GM19397 (cell line): ENCODE data around the gene MARF1.
"Not testable (repeated sequence)": the region's sequence is repeated elsewhere in the genome, so short reads cannot be mapped to it uniquely, and the experiment has no call there.

ENCODE experiments used
- ATAC-seq: cut with Tn5 transposase; IDR thresholded peaks from one replicate; pipeline ENCODE4 v1.9.1; 2021; ENCODE audit warnings: mild to moderate bottlenecking, moderate library complexity; ENCODE audit not compliant: unreplicated experiment

The MARF1 gene

DNA sequence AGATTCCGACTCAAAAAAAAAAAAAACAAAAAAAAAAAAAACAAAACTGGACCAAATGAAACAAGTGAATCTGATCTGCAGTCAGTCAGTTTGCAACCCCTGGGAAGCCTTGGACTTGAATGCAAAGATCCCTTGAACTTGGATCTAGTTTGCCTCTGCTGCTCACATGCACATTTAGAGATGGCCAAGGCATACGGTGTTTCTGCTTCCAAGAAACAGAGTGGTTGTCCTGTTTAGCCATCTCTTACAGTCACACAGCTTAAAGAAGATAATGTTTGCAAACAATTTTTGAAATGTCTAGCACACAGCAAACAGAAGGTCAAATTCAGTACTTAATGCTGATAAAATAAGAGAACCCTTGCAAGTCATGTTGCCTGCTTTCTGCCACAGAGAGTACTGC lies 11.6 kb upstream of the MARF1 start:
- ATAC-seq: no peak

GRCh38 chr16:15653227-15653626 lies 10.3 kb upstream of the MARF1 start:
- ATAC-seq: no peak

DNA sequence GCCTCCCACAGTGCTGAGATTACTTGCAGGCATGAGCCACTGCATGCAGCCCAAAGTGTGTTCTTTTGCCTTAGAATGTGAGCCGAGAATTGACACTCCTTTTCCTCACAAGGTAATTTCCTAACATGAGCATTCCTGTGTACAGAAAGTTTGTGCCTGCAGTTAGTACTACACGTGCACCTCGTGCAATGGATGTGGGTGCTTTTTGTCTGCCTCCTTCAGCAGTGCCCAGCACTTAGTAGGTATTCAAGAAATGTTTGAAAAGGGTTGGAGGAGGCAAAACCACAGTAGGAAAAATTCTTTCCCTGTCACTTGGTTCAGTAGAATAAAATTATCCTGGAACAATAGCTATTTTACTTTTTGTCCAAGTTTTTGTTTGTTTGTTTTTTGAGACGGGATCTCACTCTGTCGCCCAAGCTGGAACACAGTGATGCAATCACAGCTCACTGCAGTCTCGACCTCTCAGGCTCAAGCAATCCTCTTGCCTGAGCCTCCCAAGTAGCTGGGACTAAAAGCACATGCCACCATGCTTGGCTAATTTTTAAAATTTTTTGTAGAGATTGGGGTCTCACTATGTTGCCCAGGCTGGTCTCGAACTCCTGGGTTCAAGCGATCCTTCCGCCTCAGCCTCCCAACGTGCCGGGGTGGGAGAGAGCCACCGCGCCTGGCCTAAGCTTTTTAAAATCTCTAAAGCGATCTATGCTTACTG lies 9.5 kb upstream of the MARF1 start:
- no peak for ATAC-seq

- peak; percentile 10 for ATAC-seq
Measured at GRCh38 chr16:15650698-15651171, 7.8 kb upstream of the MARF1 start.

DNA sequence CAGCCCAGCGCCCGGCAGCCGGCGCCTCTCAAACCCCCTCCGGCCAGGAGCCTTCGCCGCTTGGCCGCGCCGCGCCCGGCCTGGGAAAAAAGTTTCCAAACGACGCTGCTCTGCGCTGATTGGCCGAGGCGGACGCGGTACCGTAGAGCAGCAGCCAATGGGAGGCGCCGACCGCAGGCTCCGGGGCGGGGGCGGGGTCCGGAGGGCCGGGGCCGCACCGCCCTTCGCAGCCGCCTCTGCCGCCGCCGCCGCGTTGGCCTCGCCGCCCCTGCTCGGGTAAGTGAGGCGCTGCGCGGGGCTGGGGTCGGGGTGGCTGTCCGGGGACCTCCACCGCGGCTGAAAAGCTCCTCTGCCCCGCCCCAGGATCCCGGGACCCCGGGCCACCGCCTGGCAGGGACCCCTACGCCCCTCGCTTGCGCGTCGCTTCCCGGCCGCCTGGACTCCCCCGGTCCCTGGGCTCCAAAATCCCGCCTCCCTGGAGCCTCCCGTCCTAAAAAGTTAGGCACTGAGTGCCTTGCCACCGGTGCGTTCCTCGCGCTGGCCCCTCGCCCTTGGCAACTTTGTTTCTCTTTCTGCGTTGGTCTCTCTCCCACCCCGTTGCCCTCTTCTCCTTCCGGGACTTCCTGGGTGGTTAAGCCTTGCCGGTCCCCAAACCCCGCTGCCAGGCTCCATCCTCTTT lies 7.2 kb upstream of the MARF1 start, which contains the start of gene NDE1:
TSS of gene NDE1 (plus strand) at position 227 of the 679 bp plus-strand sequence. CDS start 14,534 bp downstream, outside the sequence.
- ATAC-seq: peak; percentile 78

DNA sequence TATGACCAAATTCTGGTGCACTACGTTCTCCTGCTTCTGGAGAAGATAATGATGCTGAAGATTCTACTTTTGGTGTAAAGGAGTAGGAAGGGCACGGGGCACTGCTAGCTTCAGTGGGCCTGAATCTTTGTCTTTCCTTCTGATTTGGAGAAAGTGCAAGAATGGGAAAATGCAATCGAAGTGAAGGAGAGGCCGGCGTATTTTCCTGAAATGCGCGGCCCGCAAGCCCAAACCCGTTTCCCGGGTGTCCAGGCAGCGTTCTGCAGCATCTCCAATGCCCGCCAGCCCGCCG lies 6.7 kb upstream of the MARF1 start:
- ATAC-seq: no peak

- ATAC-seq: not testable (repeated sequence)
Measured at GRCh38 chr16:15649311-15649710, 6.4 kb upstream of the MARF1 start.

DNA sequence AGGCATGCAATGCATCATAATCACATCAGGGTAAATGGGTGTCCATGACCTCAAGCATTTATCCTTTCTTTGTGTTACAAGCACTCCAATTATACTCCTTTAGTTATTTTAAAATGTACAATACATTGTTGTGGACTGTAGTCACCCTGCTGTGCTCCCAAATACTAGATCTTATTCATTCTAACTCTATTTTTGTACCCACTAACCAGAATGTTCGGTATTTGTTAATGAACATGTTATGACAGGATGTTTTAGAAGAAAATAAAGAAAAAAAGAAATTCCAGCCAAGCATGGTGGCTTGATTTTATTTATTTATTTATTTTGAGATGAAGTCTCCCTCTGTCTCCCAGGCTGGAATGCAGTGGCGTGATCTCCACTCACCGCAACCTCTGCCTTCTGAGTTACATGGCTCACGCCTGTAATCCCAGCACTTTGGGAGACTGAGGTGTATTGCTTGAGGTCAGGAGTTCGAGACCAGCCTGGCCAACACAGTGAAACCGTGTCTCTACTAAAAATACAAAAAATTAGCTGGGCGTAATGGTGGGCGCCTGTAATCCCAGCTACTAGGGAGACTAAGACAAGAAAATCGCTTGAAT lies 5.3 kb upstream of the MARF1 start:
- ATAC-seq: no peak

GRCh38 chr16:15647294-15648014 lies 4.5 kb upstream of the MARF1 start:
- no peak for ATAC-seq

- not testable (repeated sequence) for ATAC-seq
Measured at GRCh38 chr16:15646557-15647293, 3.8 kb upstream of the MARF1 start.

DNA sequence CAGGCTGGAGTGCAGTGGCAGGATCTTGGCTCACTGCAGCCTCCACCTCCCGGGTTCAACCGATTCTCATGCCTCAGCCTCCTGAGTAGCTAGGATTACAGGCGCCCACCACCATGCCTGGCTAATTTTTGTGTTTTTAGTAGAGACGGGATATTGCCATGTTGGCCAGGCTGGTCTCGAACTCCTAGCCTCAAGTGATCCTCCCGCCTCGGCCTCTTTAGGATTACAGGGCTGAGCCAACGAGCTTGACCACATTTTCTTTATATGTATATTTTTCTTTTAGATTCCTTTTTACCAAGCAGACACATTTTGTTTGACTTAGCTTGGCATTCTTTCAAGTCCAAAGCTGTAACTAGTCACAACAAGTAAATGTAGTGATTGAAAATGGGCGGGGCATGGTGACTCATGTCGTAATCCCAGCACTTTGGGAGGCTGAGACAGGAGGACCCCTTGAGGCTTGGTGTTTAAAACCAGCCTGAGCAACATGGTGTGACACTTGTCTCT lies 2.1 kb upstream of the MARF1 start:
- ATAC-seq: not testable (repeated sequence)

DNA sequence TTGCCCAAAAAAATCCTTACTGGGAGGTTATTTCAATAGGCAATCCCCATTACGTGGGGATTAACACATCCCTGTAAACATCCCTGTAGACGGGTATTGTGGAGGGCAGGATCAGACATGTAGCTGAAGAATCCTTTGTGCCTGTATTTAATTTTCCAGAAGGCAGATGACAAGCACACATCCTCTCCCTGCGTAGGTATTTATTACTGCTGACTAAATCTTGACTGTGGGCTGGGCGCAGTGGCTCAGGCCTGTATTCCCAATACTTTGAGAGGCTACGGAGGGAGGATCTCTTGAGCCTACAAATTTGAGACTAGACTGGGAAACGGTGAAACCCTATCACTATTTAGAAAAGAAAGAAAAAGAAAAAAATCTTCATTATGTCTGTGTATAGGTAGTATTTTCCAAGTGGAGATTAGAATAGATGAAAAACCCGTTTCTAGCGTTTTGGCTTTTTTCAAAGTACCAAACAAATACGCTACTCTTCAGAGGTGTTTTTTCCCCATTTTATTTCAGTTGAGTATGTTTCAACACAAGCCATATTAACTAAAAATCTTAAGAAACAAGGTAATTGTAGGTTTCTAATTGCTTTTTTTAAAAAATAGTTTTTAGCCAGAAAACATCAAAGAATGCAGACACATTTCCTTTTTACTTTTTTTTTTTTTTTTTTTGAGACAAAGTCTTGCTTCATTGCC lies 1.5 kb upstream of the MARF1 start:
- ATAC-seq: no peak

- ATAC-seq: no peak
Measured at GRCh38 chr16:15643946-15644250, 944 bp upstream of the MARF1 start.

DNA sequence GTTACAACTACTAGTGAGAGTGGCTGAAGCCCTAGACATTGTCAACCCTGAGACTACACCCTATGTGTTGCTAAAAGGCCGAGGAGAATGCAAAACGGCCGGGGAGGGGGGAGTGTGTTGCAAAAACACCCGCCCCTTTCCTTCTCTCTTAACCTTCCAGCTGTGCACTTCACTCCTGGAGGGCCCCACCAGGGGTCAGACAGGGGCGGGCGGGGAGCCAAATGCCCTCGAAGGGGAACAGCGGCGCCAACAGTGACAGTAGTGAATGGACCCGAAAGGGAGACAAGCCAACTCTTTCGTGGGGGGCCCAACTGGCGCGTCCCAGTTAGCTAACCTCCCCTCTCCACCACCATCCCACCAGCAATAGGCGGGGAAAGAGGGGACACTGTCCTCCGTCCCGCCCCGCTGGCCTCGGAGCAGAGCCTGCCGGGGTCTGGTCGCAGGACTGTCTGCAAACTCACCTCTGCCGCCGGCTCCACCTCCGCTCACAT lies 352 bp downstream of the MARF1 start:
- peak; percentile 53 for ATAC-seq

DNA sequence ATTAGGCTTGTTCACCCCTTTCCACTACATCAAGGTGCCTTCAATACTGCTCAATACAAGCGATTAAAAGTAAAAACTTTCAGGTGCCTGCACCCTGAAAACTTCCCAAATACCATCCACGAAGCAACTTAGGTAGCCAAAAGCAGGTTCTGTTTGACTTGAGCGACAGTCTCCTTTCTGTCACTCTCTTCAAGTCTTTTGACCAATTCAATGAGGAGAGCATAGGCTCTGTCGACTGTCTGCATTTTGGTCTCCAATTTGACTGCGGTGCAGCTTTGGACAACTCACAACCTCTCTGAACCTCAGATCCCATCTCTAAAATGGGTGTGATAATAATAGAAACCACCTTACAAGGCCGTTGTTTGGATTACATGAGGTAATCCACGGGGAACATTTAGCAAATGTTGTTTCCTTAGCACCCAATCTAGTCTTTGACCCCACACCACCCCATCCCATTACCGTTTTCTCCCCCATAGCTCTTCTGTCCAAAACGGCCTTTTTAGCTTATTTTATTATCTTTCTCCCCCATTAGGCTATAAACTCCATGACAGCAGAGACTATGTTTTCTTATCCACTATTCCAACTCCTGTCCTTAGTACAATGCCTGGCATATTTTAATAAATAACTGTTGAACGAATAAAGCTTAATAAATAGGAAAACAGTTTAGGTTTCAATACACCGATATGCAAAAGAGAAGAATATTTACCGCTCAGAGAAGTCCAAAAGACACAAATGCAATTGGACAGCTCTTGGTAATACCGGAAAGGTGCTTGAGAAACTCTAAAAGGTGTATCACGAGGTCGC lies 999 bp downstream of the MARF1 start:
- ATAC-seq: no peak

- ATAC-seq: no peak
Measured at GRCh38 chr16:15640966-15641365, 2.0 kb downstream of the MARF1 start.

DNA sequence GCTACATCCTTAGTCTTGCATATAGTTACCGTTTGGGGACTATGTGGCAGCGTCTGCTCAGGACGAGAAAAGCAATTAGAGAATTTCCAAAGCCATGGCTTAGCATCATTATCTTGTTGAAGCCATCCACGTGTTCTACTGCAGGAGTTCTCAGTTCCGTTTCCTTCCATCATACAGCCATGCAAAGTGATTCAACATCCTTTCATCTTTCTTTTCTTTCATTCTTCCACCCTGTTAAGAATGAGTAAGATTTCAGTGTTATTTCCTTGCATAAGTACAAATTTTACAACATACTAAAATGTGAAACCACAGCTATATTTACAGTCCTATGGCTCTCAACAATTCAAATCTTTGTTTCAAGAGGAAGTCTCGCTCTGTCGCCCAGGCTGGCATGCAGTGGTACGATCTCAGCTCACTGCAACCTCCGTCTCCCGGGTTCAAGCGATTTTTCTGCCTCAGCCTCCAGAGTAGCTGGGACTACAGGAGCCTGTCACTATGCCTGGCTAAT lies 3.8 kb downstream of the MARF1 start:
- no peak for ATAC-seq

- ATAC-seq: no peak
Measured at GRCh38 chr16:15636392-15636873, 6.5 kb downstream of the MARF1 start.

- ATAC-seq: no peak
Measured at GRCh38 chr16:15635926-15636325, 7.0 kb downstream of the MARF1 start.
